Uterus (tissue), 4 donors: Measurements from ENCODE around the gene CTNND2. TPM values are rescaled to one million over a fixed set of nuclear protein-coding genes. Genes with fewer than 3 reads are reported as not detected.

ENCODE experiments used
- DNase-seq, 2 donors: peaks; one replicate each; pipeline ENCODE4 v3.0.0-alpha.2; 2019 to 2020
- H3K27ac ChIP-seq, 2 donors: fragments of 200-600 bp; sonication (generic); 1 replicate in 1 of 2; 2 replicates in 1 of 2; pipeline ENCODE4 v1.5.1; 2016 to 2018
- H3K27me3 ChIP-seq, 2 donors: fragments of 200-600 bp; sonication (generic); one replicate each; pipeline ENCODE4 v1.5.1; 2018 to 2019; ENCODE audit warnings: control low read depth in 1 of 2
- H3K36me3 ChIP-seq, 2 donors: fragments of 200-600 bp; sonication (generic); one replicate each; pipeline ENCODE4 v1.5.1; 2019; ENCODE audit warnings: control low read depth in 1 of 2
- H3K4me1 ChIP-seq, 2 donors: fragments of 200-600 bp; sonication (generic); one replicate each; pipeline ENCODE4 v1.5.1; 2018 to 2019; ENCODE audit warnings: control low read depth in 1 of 2
- H3K4me3 ChIP-seq, 2 donors: fragments of 200-600 bp; sonication (generic); 1 replicate in 1 of 2; 2 replicates in 1 of 2; pipeline ENCODE4 v1.5.1; 2018 to 2019; ENCODE audit warnings: mild to moderate bottlenecking in 1 of 2
- H3K9me3 ChIP-seq, 2 donors: fragments of 200-600 bp; sonication (generic); one replicate each; pipeline ENCODE4 v1.5.1; 2019; ENCODE audit warnings: control low read depth in 1 of 2
- POLR2A ChIP-seq, 2 donors: fragments of 450-650 bp; IDR thresholded peaks; one replicate each; pipeline ENCODE4 v1.6.1; 2016; ENCODE audit warnings: antibody characterized with exemption in 2 of 2, mild to moderate bottlenecking in 1 of 2, moderate library complexity in 1 of 2
- intact Hi-C: fragments of 100-400 bp; cut with DNase I; formaldehyde crosslinking; loops from one replicate; pipeline ENCODE4 v1.15.1; 2023; ENCODE audit warnings: low total_unique reads
- total RNA-seq, 4 donors: library from RNA; depleted of rRNA in 3 of 4; stranded (reverse); fragments of >200 nt in 3 of 4; gene quantifications; one replicate each; pipeline versions ENCODE4 v1.1.0 to v1.2.4, GENCODE V29; 2014 to 2023
- TF ChIP-seq, protein P1 (sequence below), 4 experiments: fragments of 200-600 bp in 2 of 4; fragments of 450-650 bp in 2 of 4; sonication (generic) in 2 of 4; IDR thresholded peaks; one replicate each; pipeline ENCODE4 v1.5.1; 2016 to 2019; ENCODE audit warnings: antibody characterized with exemption in 4 of 4, mild to moderate bottlenecking in 2 of 4, moderate library complexity in 1 of 4
- donor health status: DM: yes; HTN: yes; CAD: no.

Gene CTNND2
- total RNA-seq, 4 donors from 2014 or later: 0.49 to 1.2 TPM; not detected in 2

DNA sequence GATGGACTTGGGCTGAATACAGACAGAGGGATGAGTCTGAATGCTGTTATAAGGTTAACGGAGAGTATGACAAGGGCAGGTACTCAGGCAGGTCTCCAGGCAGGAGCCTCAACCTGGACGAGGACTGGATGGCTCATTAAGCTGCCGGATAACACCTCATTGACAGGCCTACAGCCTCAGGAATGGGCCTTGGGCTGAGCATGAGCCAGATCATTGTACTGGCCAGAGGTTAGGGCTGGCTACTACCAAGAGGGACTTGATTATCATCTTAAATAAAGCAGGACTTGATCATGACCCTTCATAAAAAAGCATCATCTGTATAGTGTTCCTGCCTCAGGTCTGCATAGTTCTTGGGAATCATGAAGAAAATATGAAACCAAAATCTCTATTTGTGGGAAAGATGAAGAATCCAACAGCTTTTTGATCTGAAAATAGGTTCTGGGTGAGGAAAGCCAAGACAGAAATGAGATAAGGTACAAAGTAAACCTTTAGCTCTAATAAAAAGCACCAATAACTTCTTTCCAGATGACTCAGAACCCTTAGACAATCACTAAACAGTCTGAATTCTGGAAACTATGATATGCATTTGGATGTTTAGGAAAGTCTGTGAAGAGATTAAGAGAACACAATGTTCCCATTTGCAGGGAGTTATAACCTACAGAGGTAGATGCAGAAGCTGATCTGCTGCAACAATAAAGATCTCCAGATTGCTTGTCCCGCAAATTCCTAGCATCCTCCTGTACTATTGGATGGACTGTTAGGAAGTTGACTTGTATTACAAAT, 343.1 kb downstream of the CTNND2 start:
- no peak overlapping the region for H3K4me3 ChIP-seq
- H3K27ac ChIP-seq: no peak overlapping the region
- DNase-seq: no peak
- no peaks in the 10 kb centered on the region for H3K9me3 ChIP-seq
- intact Hi-C loops: no loop called here
- no peaks in the 10 kb centered on the region for H3K4me1 ChIP-seq
- TF ChIP-seq, protein P1, sequence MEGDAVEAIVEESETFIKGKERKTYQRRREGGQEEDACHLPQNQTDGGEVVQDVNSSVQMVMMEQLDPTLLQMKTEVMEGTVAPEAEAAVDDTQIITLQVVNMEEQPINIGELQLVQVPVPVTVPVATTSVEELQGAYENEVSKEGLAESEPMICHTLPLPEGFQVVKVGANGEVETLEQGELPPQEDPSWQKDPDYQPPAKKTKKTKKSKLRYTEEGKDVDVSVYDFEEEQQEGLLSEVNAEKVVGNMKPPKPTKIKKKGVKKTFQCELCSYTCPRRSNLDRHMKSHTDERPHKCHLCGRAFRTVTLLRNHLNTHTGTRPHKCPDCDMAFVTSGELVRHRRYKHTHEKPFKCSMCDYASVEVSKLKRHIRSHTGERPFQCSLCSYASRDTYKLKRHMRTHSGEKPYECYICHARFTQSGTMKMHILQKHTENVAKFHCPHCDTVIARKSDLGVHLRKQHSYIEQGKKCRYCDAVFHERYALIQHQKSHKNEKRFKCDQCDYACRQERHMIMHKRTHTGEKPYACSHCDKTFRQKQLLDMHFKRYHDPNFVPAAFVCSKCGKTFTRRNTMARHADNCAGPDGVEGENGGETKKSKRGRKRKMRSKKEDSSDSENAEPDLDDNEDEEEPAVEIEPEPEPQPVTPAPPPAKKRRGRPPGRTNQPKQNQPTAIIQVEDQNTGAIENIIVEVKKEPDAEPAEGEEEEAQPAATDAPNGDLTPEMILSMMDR (IDR thresholded peaks at IDR 0.05): no peak
- TF ChIP-seq POLR2A (IDR thresholded peaks at IDR 0.05): no peak
- no peaks in the 10 kb centered on the region for H3K27me3 ChIP-seq
- H3K36me3 ChIP-seq: no peaks in the 10 kb centered on the region

DNA sequence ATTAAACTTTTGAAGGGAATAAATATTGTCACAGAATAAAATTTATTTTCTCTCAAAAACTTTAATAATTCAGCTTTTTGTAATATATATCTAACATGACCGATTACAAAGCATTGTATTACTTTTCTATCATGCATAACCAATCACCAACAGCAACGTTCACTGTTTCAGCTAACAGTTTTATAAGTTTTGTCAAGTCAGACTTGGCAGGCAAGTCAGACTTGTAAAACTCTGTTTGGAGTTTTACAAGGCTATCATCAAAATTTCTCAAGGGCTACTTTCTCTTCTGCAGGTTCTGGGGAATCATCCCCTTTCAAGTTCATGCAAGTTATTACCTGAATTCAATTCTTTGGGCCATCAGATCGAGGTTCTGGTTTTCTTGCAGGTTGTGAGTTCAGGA, 347.2 kb downstream of the CTNND2 start:
- intact Hi-C loops: no loop called here
- no peaks in the 10 kb centered on the region for H3K9me3 ChIP-seq
- no peak overlapping the region for H3K4me3 ChIP-seq
- H3K36me3 ChIP-seq: no peaks in the 10 kb centered on the region
- H3K4me1 ChIP-seq: no peaks in the 10 kb centered on the region
- H3K27ac ChIP-seq: no peak overlapping the region
- no peak for TF ChIP-seq POLR2A (IDR thresholded peaks at IDR 0.05)
- TF ChIP-seq, protein P1 (IDR thresholded peaks at IDR 0.05): no peak
- DNase-seq: no peak
- no peaks in the 10 kb centered on the region for H3K27me3 ChIP-seq

DNA sequence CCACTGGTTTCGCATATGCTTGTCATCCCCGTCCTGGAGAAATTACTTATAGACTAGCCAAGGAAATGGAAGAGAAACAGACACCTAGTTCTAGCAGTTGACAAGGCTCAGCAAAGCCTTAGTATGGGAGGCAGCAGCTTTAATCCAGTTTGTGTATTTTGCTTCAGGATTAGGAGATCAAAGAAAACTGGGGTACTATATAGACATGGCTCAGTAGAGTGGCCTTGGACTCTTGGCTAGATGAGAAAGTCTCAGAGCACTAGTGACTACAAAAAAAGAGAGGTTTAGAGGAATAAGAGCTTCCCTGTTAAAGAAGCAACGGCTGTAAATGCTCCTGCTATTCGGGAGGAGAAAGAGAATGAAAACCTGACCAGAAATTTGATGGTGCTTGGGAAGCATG, 349.1 kb downstream of the CTNND2 start:
- Histone ChIP-seq H3K27ac (no peak overlapping the region), H3K4me3 (no peak overlapping the region), H3K9me3 (no peaks in the 10 kb centered on the region), H3K27me3 (no peaks in the 10 kb centered on the region), H3K4me1 (no peaks in the 10 kb centered on the region), H3K36me3 (no peaks in the 10 kb centered on the region)
- no peak for DNase-seq
- no peak for TF ChIP-seq POLR2A (IDR thresholded peaks at IDR 0.05)
- TF ChIP-seq, protein P1 (IDR thresholded peaks at IDR 0.05): no peak
- intact Hi-C loops: no loop called here

DNA sequence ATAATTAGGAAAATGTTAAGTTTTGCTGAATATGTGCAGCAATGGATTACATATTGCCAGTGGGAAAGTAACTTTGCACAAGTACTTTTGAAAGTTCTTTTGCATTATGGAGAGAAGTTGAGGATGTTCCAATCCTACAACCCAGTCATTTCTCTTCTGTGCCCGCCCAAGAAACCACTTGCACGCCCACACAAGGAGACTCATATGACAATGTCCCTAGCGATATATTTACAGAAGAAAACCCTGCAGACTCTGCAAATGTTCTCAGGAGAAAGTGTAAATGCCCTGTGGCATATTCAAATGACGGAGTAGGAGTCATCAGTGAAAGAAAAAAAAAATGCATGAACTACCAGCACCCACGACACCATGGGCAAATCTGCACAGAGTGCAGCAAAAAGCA, 356.5 kb downstream of the CTNND2 start:
- intact Hi-C loops: no loop called here
- H3K9me3 ChIP-seq: no peaks in the 10 kb centered on the region

DNA sequence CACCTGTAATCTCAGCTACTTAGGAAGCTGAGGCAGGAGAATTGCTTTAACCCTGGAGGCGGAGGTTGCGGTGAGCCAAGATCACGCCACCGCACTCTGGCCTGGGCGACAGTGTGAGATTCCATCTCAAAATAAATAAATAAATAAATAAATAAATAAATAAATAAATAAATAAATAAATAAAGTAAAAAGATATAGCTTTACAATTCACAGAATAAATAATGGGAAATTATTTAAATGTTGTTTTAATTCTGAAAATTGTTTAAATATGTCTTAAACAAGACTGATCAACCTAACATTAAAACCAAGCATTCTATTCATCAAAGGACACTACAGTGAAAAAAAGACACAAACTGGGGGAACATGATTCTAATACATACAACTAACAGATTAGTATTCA, 357.1 kb downstream of the CTNND2 start:
- intact Hi-C loops: no loop called here
- Histone ChIP-seq H3K27me3 (no peaks in the 10 kb centered on the region), H3K36me3 (no peaks in the 10 kb centered on the region), H3K27ac (no peak overlapping the region), H3K9me3 (no peaks in the 10 kb centered on the region), H3K4me3 (no peak overlapping the region), H3K4me1 (no peaks in the 10 kb centered on the region)
- DNase-seq: no peak
- TF ChIP-seq POLR2A (IDR thresholded peaks at IDR 0.05): no peak
- TF ChIP-seq, protein P1 (IDR thresholded peaks at IDR 0.05): no peak

More for the DNA sequence above, 356.5 kb downstream of the CTNND2 start:
- DNase-seq: no peak
- H3K4me3 ChIP-seq: no peak overlapping the region
- no peaks in the 10 kb centered on the region for H3K36me3 ChIP-seq
- no peak for TF ChIP-seq POLR2A (IDR thresholded peaks at IDR 0.05)
- TF ChIP-seq, protein P1 (IDR thresholded peaks at IDR 0.05): no peak
- H3K27me3 ChIP-seq: no peaks in the 10 kb centered on the region
- H3K4me1 ChIP-seq: no peaks in the 10 kb centered on the region
- H3K27ac ChIP-seq: no peak overlapping the region
